Stimulated activated CD4-positive, alpha-beta T cell treated with anti-CD3 and anti-CD28 coated beads, TNF-alpha, amount 100 ng/mL, for 24 hours (primary cell): Measurements from ENCODE around the gene EIF5AL1.
A peak's percentile ranks its signal among the peaks of the same experiment; 100 is the strongest.
"Not testable (repeated sequence)": the region's sequence is repeated elsewhere in the genome, so short reads cannot be mapped to it uniquely, and the experiment has no call there.

Source experiments
- DNase-seq, 3 experiments: peaks; one replicate each; pipeline ENCODE4 v3.0.0-alpha.2; 2020; ENCODE audit warnings: low read depth in 3 of 3

Gene EIF5AL1

DNA sequence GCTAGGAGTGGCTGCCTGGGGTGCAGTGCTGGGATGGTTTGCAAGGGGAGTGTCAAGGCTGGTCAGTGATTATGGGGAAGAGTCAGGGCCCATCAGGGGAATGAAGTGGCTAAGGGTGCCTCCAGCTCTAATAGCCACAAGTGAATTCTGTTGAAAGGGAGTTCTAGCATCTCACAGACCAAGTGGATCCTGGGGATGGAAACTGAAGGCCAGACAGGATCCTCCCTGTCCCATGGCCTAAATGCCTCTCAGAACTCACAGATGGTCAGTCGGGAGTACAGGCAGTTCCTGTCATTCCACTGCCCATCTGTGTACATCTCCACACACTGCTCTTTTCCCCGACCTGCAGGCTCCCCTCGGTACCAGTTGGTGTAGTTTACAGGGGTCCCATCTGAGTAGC is 44.6 kb downstream of the EIF5AL1 start:
- DNase-seq, result not testable (repeated sequence)

DNA sequence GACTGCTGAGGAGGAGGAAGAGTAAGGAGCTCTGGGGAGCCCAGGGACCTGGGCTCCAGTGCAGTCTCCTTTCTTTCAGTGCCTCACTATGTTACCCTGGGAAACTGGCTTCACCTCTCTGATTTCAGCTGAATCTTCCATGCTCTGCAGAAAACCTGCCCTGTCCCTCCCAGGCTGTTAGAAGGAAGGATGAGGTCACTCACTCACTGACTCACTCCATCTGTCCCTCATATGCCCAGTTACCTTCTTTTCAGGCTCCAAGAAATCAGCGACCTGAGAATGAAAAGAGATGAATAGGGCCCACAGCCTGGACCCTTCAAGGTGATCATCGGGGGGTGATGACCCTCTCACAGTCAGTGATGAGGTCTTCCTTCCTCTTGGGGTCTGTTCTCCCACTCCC is 47.4 kb downstream of the EIF5AL1 start:
- DNase-seq, result no peak

DNA sequence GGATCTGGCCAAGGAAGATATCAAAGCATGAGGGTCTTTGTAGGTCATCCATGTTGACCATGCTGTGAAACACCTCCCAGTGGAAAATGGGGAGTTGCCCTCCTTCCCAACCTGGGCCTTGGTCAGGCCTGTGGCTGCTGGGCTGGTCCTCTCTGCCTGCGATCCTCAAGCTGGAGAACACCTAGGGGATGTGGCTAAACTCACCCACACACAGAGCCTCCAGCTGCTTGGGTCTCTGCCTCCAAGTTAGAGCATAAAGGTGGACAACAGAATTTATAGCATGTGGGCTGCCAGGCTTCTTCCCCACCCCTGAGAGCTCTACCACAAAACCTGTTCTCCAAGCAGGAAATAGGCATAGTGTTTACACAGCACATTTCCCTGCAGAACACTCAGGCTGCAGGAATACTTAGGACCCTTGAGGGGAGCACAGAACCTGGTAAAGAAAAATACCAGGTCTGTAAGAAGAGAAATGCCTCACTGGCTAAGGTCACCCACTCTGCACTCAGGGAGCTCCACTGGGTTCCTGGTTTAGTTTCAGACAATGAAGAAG is 47.9 kb downstream of the EIF5AL1 start, which contains the start of gene SFTPA2:
TSS of gene SFTPA2 (minus strand) at position 248 of the 550 bp plus-strand sequence. CDS start 924 bp downstream, outside the sequence.
- no peak for DNase-seq

GRCh38 chr10:79561257-79561656 is 48.9 kb downstream of the EIF5AL1 start:
- DNase-seq, result no peak

GRCh38 chr10:79562135-79562756 is 49.9 kb downstream of the EIF5AL1 start:
- peak; percentile 25 to 63 (median 40) for DNase-seq

DNA sequence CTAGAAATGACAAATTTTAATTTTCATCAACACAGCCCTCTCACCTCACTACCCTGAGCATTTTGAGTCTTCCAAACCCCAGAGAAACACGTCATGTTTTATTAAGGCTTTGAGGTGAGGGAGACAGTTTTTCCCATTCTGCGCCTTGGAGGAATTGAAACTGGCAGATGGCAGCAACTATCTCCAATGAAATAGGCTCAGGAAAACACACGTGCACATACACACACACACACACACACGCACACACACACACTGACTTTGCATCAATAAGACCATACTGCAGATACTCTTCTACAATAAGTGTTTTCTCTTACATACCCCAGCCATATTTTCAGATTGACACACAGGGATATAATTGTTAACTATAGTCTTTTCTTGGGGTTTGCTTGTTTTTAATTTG is 51.1 kb downstream of the EIF5AL1 start:
- no peak for DNase-seq
